ENCODE data around the gene XYLT2. TPM values are rescaled to one million over a fixed set of nuclear protein-coding genes. Genes with fewer than 3 reads are reported as not detected.

Gene XYLT2
- total and polyA plus RNA-seq, 10 of the 15 experiments (the other 5 are each of a cell fraction or from before 2014, with no cell fraction given) = 0.82 to 20.6 (median 13.0) TPM

DNA sequence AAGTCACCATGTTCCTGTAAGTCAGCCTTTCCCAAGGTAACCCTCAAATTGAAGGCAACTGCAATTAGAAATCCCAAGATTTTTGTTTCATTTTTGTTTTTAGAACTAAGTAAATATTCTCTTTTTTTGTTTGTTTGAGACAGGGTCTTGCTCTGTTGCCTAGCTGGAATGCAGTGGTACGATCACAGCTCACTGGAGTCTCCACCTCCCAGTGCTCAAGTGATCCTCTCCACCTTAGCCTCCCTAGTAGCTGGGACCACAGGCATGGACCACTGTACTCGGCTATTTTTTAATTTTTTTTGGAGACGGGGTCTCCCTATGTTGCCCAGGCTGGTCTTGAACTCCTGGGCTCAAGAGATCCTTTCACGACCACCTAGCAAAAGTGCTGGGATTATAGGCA lies 62.0 kb downstream of the XYLT2 start:
- Histone ChIP-seq H3K4me3 (no peak overlapping the region), H3K9me3 (replicated peaks; ENCODE audit: control insufficient read depth, insufficient read depth, low read length) (no peaks in the 10 kb centered on the region; the same call in 2 of the 3 replicates), H3K4me2 (ENCODE audit: control insufficient read depth, insufficient read depth) (no peak overlapping the region), H3K4me1 (ENCODE audit: control insufficient read depth, insufficient read depth, low read length) (no peaks in the 10 kb centered on the region), H3K27me3 (replicated peaks in 1 of 2; ENCODE audit: control insufficient read depth in 2 of 2, insufficient read depth in 2 of 2, low read length in 1 of 2) (no peaks in the 10 kb centered on the region), H3K36me3 (ENCODE audit: control insufficient read depth in 2 of 2, insufficient read depth in 2 of 2, low read length in 1 of 2) (no peaks in the 10 kb centered on the region), H3K27ac (ENCODE audit: control insufficient read depth, insufficient read depth) (no peak overlapping the region), H2AFZ (ENCODE audit: control insufficient read depth, low read depth, low read length) (no peak overlapping the region), H3K9ac (ENCODE audit: control insufficient read depth, insufficient read depth, low read length) (no peak overlapping the region), H4K20me1 (ENCODE audit: control insufficient read depth, insufficient read depth) (no peaks in the 10 kb centered on the region), H3K79me2 (ENCODE audit: control insufficient read depth, insufficient read depth, low read length) (no peaks in the 10 kb centered on the region)
- DNase-seq (ENCODE audit: low read depth, low spot score) (no peak), FAIRE-seq (no peak), ATAC-seq (no peak)
- POLR2A ChIA-PET = no interaction called here
- TF ChIP-seq, protein P1, sequence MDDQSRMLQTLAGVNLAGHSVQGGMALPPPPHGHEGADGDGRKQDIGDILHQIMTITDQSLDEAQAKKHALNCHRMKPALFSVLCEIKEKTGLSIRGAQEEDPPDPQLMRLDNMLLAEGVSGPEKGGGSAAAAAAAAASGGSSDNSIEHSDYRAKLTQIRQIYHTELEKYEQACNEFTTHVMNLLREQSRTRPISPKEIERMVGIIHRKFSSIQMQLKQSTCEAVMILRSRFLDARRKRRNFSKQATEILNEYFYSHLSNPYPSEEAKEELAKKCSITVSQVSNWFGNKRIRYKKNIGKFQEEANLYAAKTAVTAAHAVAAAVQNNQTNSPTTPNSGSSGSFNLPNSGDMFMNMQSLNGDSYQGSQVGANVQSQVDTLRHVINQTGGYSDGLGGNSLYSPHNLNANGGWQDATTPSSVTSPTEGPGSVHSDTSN (IDR thresholded peaks at IDR 0.05; ENCODE audit: insufficient replicate concordance, low read depth, low read length) = no peak
- no peak for TF ChIP-seq ZNF24 (IDR thresholded peaks at IDR 0.05)
- TF ChIP-seq, protein P2, sequence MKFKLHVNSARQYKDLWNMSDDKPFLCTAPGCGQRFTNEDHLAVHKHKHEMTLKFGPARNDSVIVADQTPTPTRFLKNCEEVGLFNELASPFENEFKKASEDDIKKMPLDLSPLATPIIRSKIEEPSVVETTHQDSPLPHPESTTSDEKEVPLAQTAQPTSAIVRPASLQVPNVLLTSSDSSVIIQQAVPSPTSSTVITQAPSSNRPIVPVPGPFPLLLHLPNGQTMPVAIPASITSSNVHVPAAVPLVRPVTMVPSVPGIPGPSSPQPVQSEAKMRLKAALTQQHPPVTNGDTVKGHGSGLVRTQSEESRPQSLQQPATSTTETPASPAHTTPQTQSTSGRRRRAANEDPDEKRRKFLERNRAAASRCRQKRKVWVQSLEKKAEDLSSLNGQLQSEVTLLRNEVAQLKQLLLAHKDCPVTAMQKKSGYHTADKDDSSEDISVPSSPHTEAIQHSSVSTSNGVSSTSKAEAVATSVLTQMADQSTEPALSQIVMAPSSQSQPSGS (IDR thresholded peaks at IDR 0.05; ENCODE audit: low read length) = no peak
- TF ChIP-seq MEF2B (IDR thresholded peaks at IDR 0.05; ENCODE audit: partially characterized antibody, poor library complexity, severe bottlenecking) = no peak
- TF ChIP-seq KLF5 (IDR thresholded peaks at IDR 0.05; ENCODE audit: partially characterized antibody) = no peak
- no peak for TF ChIP-seq MTA2 (IDR thresholded peaks at IDR 0.05; ENCODE audit: low read depth)
- TF ChIP-seq HDAC2 (IDR thresholded peaks at IDR 0.05) = no peak
- no peak for TF ChIP-seq MEF2A (IDR thresholded peaks at IDR 0.05; ENCODE audit: insufficient read depth, low read depth, low read length)
- TF ChIP-seq PML (IDR thresholded peaks at IDR 0.05; ENCODE audit: low read length) = no peak
- CTCF ChIA-PET = interaction anchor here (5.5 kb wide), 1 partner anchor 11 kb away, joined by 43 read pairs; the partner anchor contains the start of gene LRRC59
- in situ Hi-C loops (cut with MboI) (no loop called here), intact Hi-C loops (cut with micrococcal nuclease; ENCODE audit: unreplicated experiment) (no loop called here)
- 21% methylated on average over 4 of the region's 4 CpGs for WGBS (ENCODE audit: insufficient coverage, insufficient replicate concordance, low lambda C conversion rate, missing lambda C conversion rate)
- SMC1A ChIA-PET (ENCODE audit: uncharacterized antibody, unreplicated experiment) = no interaction called here
- no TSS peak for BruUV-seq (replicated peaks)
- RAD21 ChIA-PET (ENCODE audit: unreplicated experiment) = no interaction called here

Small RNA genes within 50 kb of the gene (small RNA-seq; reads per million reads assigned to genes)
- not detected for gene RF00019

Other genes starting within 250 kb of the XYLT2 start
Only the 7 nearest of the 15 such genes appear.
- 0.05 and 0.73 TPM in 2 replicates for gene TMEM92, start 71.7 kb upstream of the XYLT2 start, total RNA-seq (2014; rRNA removed)
- gene TMEM92, start 71.7 kb upstream of the XYLT2 start, total RNA-seq (2014; rRNA removed; fragmentation: Illumina TruSeq; extraction: Trizol) = 0.14 and 0.27 TPM in 2 replicates
- 0.21 and 0.27 TPM in 2 replicates for gene TMEM92, start 71.7 kb upstream of the XYLT2 start, total RNA-seq (2021)
- gene TMEM92, start 71.7 kb upstream of the XYLT2 start, polyA plus RNA-seq (2011; rRNA removed) = 0.82 and 1.2 TPM in 2 replicates
- gene TMEM92, start 71.7 kb upstream of the XYLT2 start, polyA plus RNA-seq (2014; fragmentation: Illumina TruSeq; extraction: Trizol) = 0.37 and 0.40 TPM in 2 replicates
- under 1 TPM; 0.16 to 0.22 TPM for gene TMEM92, start 71.7 kb upstream of the XYLT2 start, polyA plus RNA-seq (2014; fragmentation: Nextera tagmentation; extraction: Ambion mirVana)
- gene TMEM92, start 71.7 kb upstream of the XYLT2 start, polyA plus RNA-seq (2014; rRNA removed) = 0.27 and 0.79 TPM in 2 replicates
- under 1 TPM; 0.11 to 0.56 TPM for gene TMEM92, start 71.7 kb upstream of the XYLT2 start, polyA plus RNA-seq (2016; fragmentation: Nextera tagmentation; extraction: Ambion mirVana)
- 79.4 and 88.6 TPM in 2 replicates for gene MRPL27, start 27.1 kb downstream of the XYLT2 start, total RNA-seq (2014; rRNA removed)
- gene MRPL27, start 27.1 kb downstream of the XYLT2 start, total RNA-seq (2014; rRNA removed; fragmentation: Illumina TruSeq; extraction: Trizol) = 104 TPM in 2 replicates
- gene MRPL27, start 27.1 kb downstream of the XYLT2 start, total RNA-seq (2021) = 83.0 and 87.9 TPM in 2 replicates
- gene MRPL27, start 27.1 kb downstream of the XYLT2 start, polyA plus RNA-seq (2011; rRNA removed) = 109 and 154 TPM in 2 replicates
- 95.2 and 101 TPM in 2 replicates for gene MRPL27, start 27.1 kb downstream of the XYLT2 start, polyA plus RNA-seq (2014; fragmentation: Illumina TruSeq; extraction: Trizol)
- 100 to 1,000 TPM; 380 to 390 TPM for gene MRPL27, start 27.1 kb downstream of the XYLT2 start, polyA plus RNA-seq (2014; fragmentation: Nextera tagmentation; extraction: Ambion mirVana)
- 102 and 109 TPM in 2 replicates for gene MRPL27, start 27.1 kb downstream of the XYLT2 start, polyA plus RNA-seq (2014; rRNA removed)
- gene MRPL27, start 27.1 kb downstream of the XYLT2 start, polyA plus RNA-seq (2016; fragmentation: Nextera tagmentation; extraction: Ambion mirVana) = 100 to 1,000 TPM; 224 to 244 TPM
- gene EME1, start 27.1 kb downstream of the XYLT2 start, total RNA-seq (2014; rRNA removed) = 17.7 and 19.7 TPM in 2 replicates
- gene EME1, start 27.1 kb downstream of the XYLT2 start, total RNA-seq (2014; rRNA removed; fragmentation: Illumina TruSeq; extraction: Trizol) = 18.1 and 20.6 TPM in 2 replicates
- 16.8 and 20.8 TPM in 2 replicates for gene EME1, start 27.1 kb downstream of the XYLT2 start, total RNA-seq (2021)
- gene EME1, start 27.1 kb downstream of the XYLT2 start, polyA plus RNA-seq (2011; rRNA removed) = 31.3 and 31.8 TPM in 2 replicates
- gene EME1, start 27.1 kb downstream of the XYLT2 start, polyA plus RNA-seq (2014; fragmentation: Illumina TruSeq; extraction: Trizol) = 23.2 and 26.9 TPM in 2 replicates
- 10 to 100 TPM; 13.8 to 16.7 TPM for gene EME1, start 27.1 kb downstream of the XYLT2 start, polyA plus RNA-seq (2014; fragmentation: Nextera tagmentation; extraction: Ambion mirVana)
- 22.9 and 23.7 TPM in 2 replicates for gene EME1, start 27.1 kb downstream of the XYLT2 start, polyA plus RNA-seq (2014; rRNA removed)
- gene EME1, start 27.1 kb downstream of the XYLT2 start, polyA plus RNA-seq (2016; fragmentation: Nextera tagmentation; extraction: Ambion mirVana) = 10 to 100 TPM; 32.6 to 40.5 TPM
- 64.3 and 72.4 TPM in 2 replicates for gene LRRC59, start 51.4 kb downstream of the XYLT2 start, total RNA-seq (2014; rRNA removed)
- 49.2 and 54.2 TPM in 2 replicates for gene LRRC59, start 51.4 kb downstream of the XYLT2 start, total RNA-seq (2014; rRNA removed; fragmentation: Illumina TruSeq; extraction: Trizol)
- gene LRRC59, start 51.4 kb downstream of the XYLT2 start, total RNA-seq (2021) = 79.2 and 82.2 TPM in 2 replicates
- gene LRRC59, start 51.4 kb downstream of the XYLT2 start, polyA plus RNA-seq (2011; rRNA removed) = 34.1 and 53.4 TPM in 2 replicates
- gene LRRC59, start 51.4 kb downstream of the XYLT2 start, polyA plus RNA-seq (2014; fragmentation: Illumina TruSeq; extraction: Trizol) = 59.2 and 70.4 TPM in 2 replicates
- gene LRRC59, start 51.4 kb downstream of the XYLT2 start, polyA plus RNA-seq (2014; fragmentation: Nextera tagmentation; extraction: Ambion mirVana) = 10 to 100 TPM in 1 of 2 experiments, 1 to 10 TPM in 1; 8.8 to 17.9 TPM
- gene LRRC59, start 51.4 kb downstream of the XYLT2 start, polyA plus RNA-seq (2014; rRNA removed) = 55.7 and 63.3 TPM in 2 replicates
- gene LRRC59, start 51.4 kb downstream of the XYLT2 start, polyA plus RNA-seq (2016; fragmentation: Nextera tagmentation; extraction: Ambion mirVana) = 10 to 100 TPM; 75.5 to 81.2 TPM
- gene ACSF2, start 80.1 kb downstream of the XYLT2 start, total RNA-seq (2014; rRNA removed) = 22.5 and 25.1 TPM in 2 replicates
- gene ACSF2, start 80.1 kb downstream of the XYLT2 start, total RNA-seq (2014; rRNA removed; fragmentation: Illumina TruSeq; extraction: Trizol) = 17.4 and 18.7 TPM in 2 replicates
- 28.5 and 32.8 TPM in 2 replicates for gene ACSF2, start 80.1 kb downstream of the XYLT2 start, total RNA-seq (2021)
- 11.7 and 13.2 TPM in 2 replicates for gene ACSF2, start 80.1 kb downstream of the XYLT2 start, polyA plus RNA-seq (2011; rRNA removed)
- 15.5 and 20.9 TPM in 2 replicates for gene ACSF2, start 80.1 kb downstream of the XYLT2 start, polyA plus RNA-seq (2014; fragmentation: Illumina TruSeq; extraction: Trizol)
- 10 to 100 TPM; 10.4 to 14.8 TPM for gene ACSF2, start 80.1 kb downstream of the XYLT2 start, polyA plus RNA-seq (2014; fragmentation: Nextera tagmentation; extraction: Ambion mirVana)
- 22.4 and 24.9 TPM in 2 replicates for gene ACSF2, start 80.1 kb downstream of the XYLT2 start, polyA plus RNA-seq (2014; rRNA removed)
- gene ACSF2, start 80.1 kb downstream of the XYLT2 start, polyA plus RNA-seq (2016; fragmentation: Nextera tagmentation; extraction: Ambion mirVana) = 1 to 10 TPM; 7.1 to 8.4 TPM
- gene CHAD, start 122.8 kb downstream of the XYLT2 start, total RNA-seq (2014; rRNA removed) = not detected in 2 replicates
- gene CHAD, start 122.8 kb downstream of the XYLT2 start, total RNA-seq (2014; rRNA removed; fragmentation: Illumina TruSeq; extraction: Trizol) = not detected in 2 replicates
- not detected in 2 replicates for gene CHAD, start 122.8 kb downstream of the XYLT2 start, total RNA-seq (2021)
- gene CHAD, start 122.8 kb downstream of the XYLT2 start, polyA plus RNA-seq (2011; rRNA removed) = not detected in 2 replicates
- not detected in 2 replicates for gene CHAD, start 122.8 kb downstream of the XYLT2 start, polyA plus RNA-seq (2014; fragmentation: Illumina TruSeq; extraction: Trizol)
- gene CHAD, start 122.8 kb downstream of the XYLT2 start, polyA plus RNA-seq (2014; fragmentation: Nextera tagmentation; extraction: Ambion mirVana) = not detected
- not detected in 2 replicates for gene CHAD, start 122.8 kb downstream of the XYLT2 start, polyA plus RNA-seq (2014; rRNA removed)
- under 1 TPM in 1 of 2 experiments, not detected in 1; 0.06 TPM for gene CHAD, start 122.8 kb downstream of the XYLT2 start, polyA plus RNA-seq (2016; fragmentation: Nextera tagmentation; extraction: Ambion mirVana)
- gene RSAD1, start 132.7 kb downstream of the XYLT2 start, total RNA-seq (2014; rRNA removed) = 16.4 and 22.0 TPM in 2 replicates
- gene RSAD1, start 132.7 kb downstream of the XYLT2 start, total RNA-seq (2014; rRNA removed; fragmentation: Illumina TruSeq; extraction: Trizol) = 14.3 and 15.0 TPM in 2 replicates
- 24.2 and 26.5 TPM in 2 replicates for gene RSAD1, start 132.7 kb downstream of the XYLT2 start, total RNA-seq (2021)
- 26.2 and 28.1 TPM in 2 replicates for gene RSAD1, start 132.7 kb downstream of the XYLT2 start, polyA plus RNA-seq (2011; rRNA removed)
- gene RSAD1, start 132.7 kb downstream of the XYLT2 start, polyA plus RNA-seq (2014; fragmentation: Illumina TruSeq; extraction: Trizol) = 11.2 and 12.3 TPM in 2 replicates
- 1 to 10 TPM; 2.5 to 6.2 TPM for gene RSAD1, start 132.7 kb downstream of the XYLT2 start, polyA plus RNA-seq (2014; fragmentation: Nextera tagmentation; extraction: Ambion mirVana)
- 26.7 and 27.6 TPM in 2 replicates for gene RSAD1, start 132.7 kb downstream of the XYLT2 start, polyA plus RNA-seq (2014; rRNA removed)
- gene RSAD1, start 132.7 kb downstream of the XYLT2 start, polyA plus RNA-seq (2016; fragmentation: Nextera tagmentation; extraction: Ambion mirVana) = 10 to 100 TPM; 23.1 to 28.1 TPM

Measured in GM12878 (cell line).